ENCODE measurements around the gene FYN. TPM values are rescaled to one million over a fixed set of nuclear protein-coding genes. Genes with fewer than 3 reads are reported as not detected.

Gene FYN
- total RNA-seq, 2 donors from 2014 or later: 11.3 to 21.5 TPM

- no peaks in the 10 kb centered on the region for H3K27me3 ChIP-seq
- H3K27ac ChIP-seq: no peak overlapping the region
- H3K4me3 ChIP-seq: no peak overlapping the region
- no peaks in the 10 kb centered on the region for H3K36me3 ChIP-seq
- H3K9ac ChIP-seq (ENCODE audit: low read depth in 2 of 2, low read length in 2 of 2): no peak overlapping the region
- TF ChIP-seq CTCF (IDR thresholded peaks at IDR 0.05): no peak
- intact Hi-C loops (cut with DNase I): no loop called here
- no peaks in the 10 kb centered on the region for H3K4me1 ChIP-seq
- no peaks in the 10 kb centered on the region for H3K9me3 ChIP-seq
- DNase-seq: no peak
Measured at GRCh38 chr6:111743360-111743759, 129.9 kb downstream of the FYN start.

- no peak overlapping the region for H3K4me3 ChIP-seq
- no peaks in the 10 kb centered on the region for H3K4me1 ChIP-seq
- DNase-seq: no peak
- H3K9me3 ChIP-seq: no peaks in the 10 kb centered on the region
- H3K36me3 ChIP-seq: no peaks in the 10 kb centered on the region
- intact Hi-C loops (cut with DNase I): no loop called here
- H3K27ac ChIP-seq: no peak overlapping the region
- TF ChIP-seq CTCF (IDR thresholded peaks at IDR 0.05): no peak
- no peaks in the 10 kb centered on the region for H3K27me3 ChIP-seq
- no peak overlapping the region for H3K9ac ChIP-seq (ENCODE audit: low read depth in 2 of 2, low read length in 2 of 2)
Measured at GRCh38 chr6:111741177-111741952, 131.9 kb downstream of the FYN start.

GRCh38 chr6:111740506-111740905 lies 132.7 kb downstream of the FYN start:
- H3K27me3 ChIP-seq: no peaks in the 10 kb centered on the region
- H3K4me1 ChIP-seq: no peaks in the 10 kb centered on the region
- no peak overlapping the region for H3K9ac ChIP-seq (ENCODE audit: low read depth in 2 of 2, low read length in 2 of 2)
- H3K4me3 ChIP-seq: no peak overlapping the region
- no peak overlapping the region for H3K27ac ChIP-seq
- intact Hi-C loops (cut with DNase I): no loop called here
- TF ChIP-seq CTCF (IDR thresholded peaks at IDR 0.05): no peak
- DNase-seq: no peak
- no peaks in the 10 kb centered on the region for H3K9me3 ChIP-seq
- H3K36me3 ChIP-seq: no peaks in the 10 kb centered on the region

- DNase-seq: no peak
- no peaks in the 10 kb centered on the region for H3K9me3 ChIP-seq
- intact Hi-C loops (cut with DNase I): no loop called here
- H3K9ac ChIP-seq (ENCODE audit: low read depth in 2 of 2, low read length in 2 of 2): no peak overlapping the region
- no peaks in the 10 kb centered on the region for H3K27me3 ChIP-seq
- no peak overlapping the region for H3K27ac ChIP-seq
- H3K36me3 ChIP-seq: no peaks in the 10 kb centered on the region
- no peaks in the 10 kb centered on the region for H3K4me1 ChIP-seq
- no peak overlapping the region for H3K4me3 ChIP-seq
- TF ChIP-seq CTCF (IDR thresholded peaks at IDR 0.05): no peak
Measured at GRCh38 chr6:111739257-111739696, 134.0 kb downstream of the FYN start.

- Histone ChIP-seq H3K9me3 (no peaks in the 10 kb centered on the region), H3K4me1 (no peaks in the 10 kb centered on the region), H3K27ac (no peak overlapping the region), H3K4me3 (no peak overlapping the region), H3K9ac (ENCODE audit: low read depth in 2 of 2, low read length in 2 of 2) (no peak overlapping the region), H3K36me3 (no peaks in the 10 kb centered on the region), H3K27me3 (no peaks in the 10 kb centered on the region)
- DNase-seq: no peak
- TF ChIP-seq CTCF (IDR thresholded peaks at IDR 0.05): no peak
- intact Hi-C loops (cut with DNase I): no loop called here
Measured at GRCh38 chr6:111738631-111739030, 134.6 kb downstream of the FYN start.
